CD4-positive, alpha-beta T cell treated with Interleukin-15 for 4 hours (primary cell): ENCODE measurements around the gene JAKMIP3.

ENCODE experiments used
- DNase-seq: peaks from one replicate; pipeline ENCODE4 v3.0.0-alpha.2; 2020; ENCODE audit warnings: low spot score

The JAKMIP3 gene

DNA sequence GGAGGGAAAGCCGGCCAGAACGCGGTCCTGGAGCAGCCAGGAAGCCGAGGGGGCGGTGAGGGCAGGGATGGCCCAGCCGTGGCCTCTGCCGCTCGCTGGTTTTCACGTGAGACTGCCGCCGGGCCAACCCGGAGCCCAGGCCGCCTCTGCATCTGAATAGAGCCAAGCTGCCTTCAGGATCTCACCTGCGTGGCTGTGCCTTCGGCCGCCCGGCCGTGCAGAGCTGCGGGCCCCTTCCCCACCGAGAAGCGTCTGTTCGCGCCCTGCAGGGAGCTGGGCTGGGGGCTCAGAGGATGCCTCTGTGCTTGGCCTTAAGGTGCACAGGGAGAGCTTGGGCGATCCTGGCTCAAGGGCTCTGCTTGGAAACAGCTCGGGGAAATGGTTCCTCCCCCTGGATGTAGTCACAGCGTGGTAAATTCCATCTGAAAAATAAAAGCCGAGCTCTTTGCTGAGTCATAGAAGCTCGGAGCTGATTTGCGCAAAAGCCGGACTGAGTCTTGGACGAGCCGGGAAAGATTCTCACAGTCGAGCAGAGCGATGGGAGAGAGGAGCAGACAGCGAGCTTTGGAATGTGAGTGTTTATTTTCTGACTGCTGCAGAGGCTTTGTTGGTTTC lies at the start of gene JAKMIP3:
JAKMIP3 (plus strand) TSS at position 456 of the 615 bp plus-strand sequence. CDS start 38,863 bp downstream, outside the sequence.
- DNase-seq: no peak

DNA sequence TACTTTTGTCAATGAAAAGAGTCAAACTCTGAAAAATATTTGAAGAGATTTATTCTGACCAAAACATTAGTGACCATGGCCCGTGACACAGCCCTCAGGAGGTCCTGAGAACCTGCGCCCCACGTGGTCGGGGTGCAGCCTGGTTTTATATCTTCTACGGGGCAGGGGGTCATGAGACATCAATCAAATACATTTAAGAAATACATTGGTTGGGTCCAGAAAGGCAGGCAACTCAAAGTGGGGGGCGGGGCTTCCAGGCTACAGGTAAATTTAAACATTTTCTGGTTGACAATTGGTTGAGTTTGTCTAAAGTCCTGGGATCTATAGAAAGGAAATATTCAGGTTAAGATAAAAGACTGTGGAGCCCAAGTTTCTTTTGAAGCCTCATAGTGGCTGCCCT lies 49.2 kb upstream of the JAKMIP3 start:
- no peak for DNase-seq

DNA sequence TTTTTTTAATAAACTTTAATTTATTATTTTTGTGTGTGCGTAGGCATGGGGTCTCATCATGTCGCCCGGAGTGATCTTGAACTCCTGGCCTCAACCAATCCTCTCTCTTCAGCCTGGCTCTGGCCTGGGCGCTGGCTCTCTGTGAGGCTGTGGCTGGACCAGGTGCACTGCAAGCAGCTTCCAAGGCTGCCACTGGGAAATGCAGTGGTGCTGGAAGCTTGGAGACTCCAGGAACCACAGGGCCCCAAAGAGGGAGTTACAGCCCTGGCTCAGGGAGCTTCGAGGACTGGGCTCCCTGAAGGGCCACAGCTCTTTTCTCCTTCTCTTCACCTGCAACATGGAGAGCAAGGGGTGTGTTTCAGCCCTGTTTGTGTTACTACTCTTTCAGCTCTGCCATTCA lies 47.3 kb upstream of the JAKMIP3 start:
- no peak for DNase-seq

DNA sequence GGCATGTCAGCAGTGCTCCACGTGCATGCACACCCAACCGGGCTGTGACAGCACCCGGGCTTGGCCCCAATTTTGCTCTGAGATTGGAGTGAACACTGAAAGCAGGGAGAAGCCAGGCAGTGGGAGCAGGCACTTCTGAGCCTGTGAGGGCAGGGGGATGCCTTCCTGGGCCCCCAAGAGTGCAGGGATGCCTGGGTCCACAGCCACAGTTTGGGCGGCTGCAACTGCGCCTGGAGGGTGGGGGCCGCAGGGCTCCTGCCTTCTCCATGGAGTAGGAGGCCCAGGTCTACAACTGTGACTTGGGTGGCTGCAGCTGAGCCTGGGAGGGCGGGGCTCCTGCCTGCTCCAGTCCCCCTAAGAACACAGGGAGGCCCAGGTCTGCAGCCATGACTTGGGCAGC lies 46.4 kb upstream of the JAKMIP3 start:
- no peak for DNase-seq

DNA sequence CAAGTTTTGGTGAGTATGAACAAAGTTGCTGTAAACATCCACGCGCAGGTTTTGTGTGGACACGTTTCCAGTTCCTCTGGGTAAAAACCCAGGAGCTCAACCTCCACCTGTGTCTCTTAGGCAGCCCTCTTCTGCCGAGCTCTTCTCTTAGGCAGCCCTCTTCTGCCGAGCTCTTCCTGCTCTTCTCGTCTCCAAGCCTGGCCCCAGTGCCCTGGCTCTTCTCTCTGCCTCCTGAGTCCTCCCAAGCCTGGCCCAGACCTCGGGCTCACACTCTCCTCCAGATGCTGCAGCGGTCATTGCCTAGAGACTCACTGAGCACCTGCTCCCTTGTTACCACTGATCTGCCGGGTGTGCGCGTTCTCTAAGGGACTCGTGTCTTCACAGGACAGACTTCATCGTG lies 45.3 kb upstream of the JAKMIP3 start:
- no peak for DNase-seq

DNA sequence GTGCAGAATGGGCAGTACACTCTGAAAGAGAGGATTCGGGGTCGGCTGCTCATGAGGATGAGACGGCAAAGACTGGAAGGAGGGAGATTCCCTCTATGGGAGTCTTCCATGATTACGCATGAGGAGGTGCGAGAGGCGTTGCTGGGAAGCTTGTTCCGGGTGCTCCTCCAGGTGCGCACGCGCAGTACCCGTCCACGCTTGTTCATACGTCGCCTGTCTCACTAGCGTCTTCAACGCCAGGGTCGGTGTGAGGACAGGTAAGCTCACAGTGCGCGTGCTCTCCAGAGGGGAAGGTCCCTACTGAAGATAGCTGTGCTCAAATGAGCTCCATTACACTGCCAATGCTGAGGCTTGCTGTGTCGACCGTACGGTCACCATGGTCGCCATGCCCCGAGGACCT lies 44.7 kb upstream of the JAKMIP3 start:
- DNase-seq: no peak

DNA sequence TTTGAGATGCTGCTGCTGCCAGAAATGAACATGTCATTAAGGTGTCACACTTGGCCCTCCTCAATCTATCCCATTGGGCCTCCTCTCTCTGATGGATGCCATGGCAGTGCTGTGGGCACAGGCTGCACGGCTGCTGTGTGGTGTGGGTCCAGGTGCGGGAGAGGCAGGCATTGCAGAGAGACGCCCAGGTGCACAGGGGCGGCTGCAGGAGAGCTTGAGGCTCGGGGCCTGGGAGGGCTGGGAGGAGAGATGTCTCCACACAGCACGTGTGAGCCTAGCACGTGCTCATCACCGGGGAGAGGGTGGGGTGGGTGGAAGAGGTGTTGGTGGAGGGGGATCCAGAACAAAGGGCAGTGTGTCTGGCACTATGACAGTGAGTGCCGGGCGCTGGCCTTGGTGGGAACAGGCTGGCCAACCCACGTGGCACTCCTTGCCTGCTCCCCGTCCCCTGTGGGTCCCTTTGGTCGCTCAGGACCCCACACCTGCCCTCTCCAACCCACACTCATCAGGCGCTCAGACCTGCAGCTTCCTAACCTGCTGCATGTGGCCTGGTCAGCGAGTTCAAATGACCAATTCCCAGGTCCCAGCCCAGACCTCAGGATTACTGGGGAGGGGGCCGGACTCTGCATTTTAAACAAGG lies 44.1 kb upstream of the JAKMIP3 start:
- DNase-seq: no peak

DNA sequence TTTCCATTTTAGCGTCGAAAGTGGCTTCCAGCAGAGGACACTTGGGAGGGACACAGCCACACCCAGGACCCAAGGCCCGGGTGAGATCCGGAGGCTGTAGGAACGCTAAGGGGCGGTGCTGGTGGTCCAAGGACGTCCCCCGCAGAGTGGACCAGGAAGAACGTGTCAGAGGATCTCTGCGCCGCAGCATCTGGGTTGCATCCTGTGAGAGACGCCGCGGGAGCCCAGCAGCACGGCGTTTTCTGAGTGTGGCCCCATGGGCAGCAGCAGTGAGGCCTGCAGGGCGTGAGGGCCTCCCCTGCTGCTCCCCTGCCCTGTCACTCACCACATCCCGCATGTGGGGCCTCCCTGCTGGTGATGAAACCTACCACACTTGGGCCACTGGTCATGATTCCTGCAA lies 43.5 kb upstream of the JAKMIP3 start:
- DNase-seq: no peak

DNA sequence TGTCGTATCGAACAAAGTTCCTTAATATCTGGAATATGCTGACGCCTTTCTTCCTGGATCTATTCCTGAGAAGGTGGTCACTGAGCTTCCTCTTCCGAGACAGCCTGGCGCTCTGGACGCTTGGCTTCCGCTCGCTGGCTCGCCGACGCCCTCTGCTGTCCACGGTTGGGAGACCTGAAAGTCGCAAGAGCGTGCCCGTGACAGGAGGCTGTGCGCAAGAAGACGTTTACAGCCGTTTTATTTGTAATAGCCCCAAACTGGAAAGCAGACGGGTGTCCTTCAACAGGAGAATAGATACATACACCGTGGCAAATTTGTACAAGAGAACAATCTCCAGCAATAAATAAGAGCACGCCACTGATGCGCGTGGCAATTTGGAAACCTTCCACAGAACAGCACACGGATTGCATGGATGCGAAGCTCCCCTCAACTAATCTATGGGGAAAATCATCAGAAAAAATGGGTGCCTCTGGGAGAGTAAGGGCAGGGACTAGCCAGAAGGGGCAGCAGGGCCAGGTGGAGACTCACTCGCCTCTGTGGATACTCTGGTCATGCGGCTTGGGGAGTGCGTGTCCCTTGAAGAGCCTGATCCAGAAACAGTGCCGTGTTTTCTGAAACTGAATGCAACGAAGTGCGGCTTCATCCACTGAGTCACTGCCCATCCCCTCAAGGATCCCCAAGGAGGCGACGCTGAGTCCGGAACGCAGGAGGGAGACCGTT lies 42.5 kb upstream of the JAKMIP3 start:
- peak; percentile 71 for DNase-seq

DNA sequence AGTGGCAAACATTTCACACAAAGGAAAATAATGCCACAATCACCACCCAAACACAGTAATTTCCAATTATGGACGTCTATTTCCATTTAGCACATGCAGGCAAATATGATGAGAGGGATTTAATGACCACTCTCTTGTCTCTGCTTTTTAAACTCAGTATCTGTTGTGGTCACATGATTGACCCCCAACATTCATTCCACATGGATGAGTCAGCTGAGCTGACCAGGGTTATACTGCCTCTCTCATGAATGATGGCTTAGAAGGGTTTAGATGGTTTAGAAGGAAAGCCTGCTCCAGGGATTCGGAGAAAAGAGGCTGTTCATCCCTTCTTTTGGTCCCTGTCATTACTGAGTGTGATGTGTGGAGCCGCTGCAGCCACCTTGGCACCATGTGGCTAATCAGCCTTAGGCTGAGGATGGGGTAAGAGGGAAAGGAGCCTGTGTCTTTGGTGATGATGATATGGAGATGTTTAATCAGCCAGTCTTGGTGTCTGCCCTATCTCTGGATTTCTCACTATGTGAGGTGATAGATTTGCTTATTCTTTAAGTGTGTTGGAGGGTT lies 38.2 kb upstream of the JAKMIP3 start:
- no peak for DNase-seq

DNA sequence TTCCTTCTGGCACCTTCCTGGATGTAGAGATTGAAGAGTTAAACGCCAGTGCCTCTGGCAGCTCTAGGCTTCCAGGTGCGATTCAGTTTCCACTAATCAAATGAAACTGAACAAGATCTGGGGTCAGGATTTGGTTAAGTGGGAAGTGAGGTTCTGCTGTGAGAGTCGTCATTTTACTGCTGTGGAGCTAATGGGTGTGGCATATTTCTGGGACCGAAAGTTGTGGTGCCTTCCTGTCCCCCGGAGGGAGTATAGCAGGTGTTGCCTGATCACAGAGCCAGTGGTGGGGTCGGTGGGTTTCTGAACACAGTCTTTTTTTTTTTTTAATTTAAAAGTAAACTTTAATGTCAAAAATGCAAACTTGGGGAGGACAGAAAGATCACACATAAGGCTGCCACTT lies 37.0 kb upstream of the JAKMIP3 start:
- no peak for DNase-seq

DNA sequence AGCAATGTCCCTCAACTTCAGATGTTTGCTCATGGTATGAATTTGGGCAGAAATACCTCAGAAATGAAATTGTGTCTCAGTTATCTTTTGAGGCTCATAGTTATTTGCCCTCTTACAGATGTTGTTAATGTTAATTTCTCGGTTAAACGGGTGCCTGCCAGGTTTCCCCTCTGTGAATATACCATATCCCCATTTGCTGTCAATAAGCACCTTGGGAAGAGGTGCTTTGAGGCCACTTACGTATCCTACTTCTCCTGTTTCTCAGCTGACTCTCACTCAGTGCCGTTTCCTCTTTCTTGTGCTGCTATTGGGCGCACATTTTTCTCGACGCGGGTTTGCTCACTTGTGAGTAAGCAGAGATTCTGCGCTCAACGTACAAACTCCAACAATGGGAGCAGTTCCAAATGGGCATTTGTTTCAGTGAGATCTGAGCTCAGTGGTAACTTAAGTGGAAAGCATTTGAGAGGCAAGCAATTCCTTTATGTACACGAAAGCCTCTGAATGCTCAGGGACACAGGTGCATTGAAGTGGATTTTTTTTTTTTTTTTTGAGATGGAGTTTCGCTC lies 34.8 kb upstream of the JAKMIP3 start:
- no peak for DNase-seq

DNA sequence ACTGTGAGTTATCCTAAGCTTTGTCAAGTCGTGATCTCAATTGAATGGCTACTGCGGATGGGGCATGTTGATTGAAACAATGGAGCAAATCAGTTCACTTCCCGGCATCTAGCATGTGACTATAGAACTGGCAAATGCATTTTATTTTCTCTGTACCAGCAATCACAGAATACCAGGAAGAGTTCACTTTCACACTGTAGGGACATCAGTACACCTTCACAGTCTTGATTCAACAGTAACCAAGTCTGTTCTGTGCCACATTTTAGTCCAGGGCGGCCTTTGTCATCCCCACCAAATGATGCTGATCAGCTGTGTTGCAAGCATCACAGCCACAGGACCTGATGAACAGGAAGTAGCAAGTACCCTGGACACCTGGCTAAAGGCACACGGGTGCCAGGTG lies 32.1 kb upstream of the JAKMIP3 start:
- no peak for DNase-seq

DNA sequence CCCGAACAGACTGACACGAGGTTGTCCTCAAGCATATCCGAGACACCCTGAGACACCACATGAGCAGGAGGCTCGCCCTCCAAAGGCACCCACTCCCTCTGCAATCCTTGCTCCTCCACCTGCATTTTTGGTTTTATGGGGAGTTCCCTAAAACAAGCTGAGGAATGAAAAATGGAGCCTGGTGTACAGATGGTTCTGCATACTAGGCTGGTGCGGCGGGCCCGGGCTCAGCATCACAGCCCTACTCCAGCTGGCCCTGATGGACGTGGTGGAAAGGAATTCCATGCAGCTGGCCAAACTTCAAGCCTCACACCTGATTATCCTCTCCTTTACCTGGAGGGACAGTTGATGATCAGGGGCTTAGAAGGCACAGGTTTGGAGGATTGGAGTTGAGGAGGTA lies 30.3 kb upstream of the JAKMIP3 start:
- no peak for DNase-seq

DNA sequence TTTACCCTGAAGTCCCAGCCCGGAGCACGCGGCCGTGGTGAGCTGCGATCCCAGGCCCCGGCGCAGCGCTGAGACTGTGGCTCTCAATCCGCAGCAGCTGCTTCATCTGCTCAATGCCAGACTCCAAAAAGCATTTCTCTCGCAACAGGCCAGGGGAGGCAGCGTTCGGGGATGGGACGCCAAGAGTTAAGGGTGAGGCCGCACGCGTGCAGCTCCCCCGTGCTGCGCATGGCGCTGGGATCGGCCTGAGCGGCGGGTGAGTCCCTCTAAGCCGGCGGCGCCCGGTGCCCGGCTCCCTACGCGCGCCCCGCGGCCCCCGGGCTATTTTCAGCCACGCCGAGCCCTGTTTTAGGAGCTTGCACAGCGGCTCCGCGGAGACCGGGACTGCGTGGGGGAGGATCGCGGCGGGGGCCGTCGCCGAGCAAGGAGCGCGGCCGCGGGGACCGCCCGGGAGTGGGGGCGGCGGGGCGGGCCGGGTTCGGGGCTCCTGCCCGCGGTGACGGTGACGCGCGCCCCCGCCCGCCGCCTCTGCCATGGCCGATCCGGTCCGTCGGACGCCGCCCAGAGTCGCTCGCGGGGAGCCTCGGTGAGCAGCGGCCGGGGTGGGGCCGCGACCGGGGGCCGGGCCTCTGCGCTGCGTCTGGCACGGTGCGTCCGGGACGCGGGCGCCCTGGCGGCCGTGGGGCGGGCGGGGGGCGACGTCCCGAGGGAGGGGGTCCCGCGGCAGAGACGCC lies 29.4 kb upstream of the JAKMIP3 start:
- DNase-seq: no peak

DNA sequence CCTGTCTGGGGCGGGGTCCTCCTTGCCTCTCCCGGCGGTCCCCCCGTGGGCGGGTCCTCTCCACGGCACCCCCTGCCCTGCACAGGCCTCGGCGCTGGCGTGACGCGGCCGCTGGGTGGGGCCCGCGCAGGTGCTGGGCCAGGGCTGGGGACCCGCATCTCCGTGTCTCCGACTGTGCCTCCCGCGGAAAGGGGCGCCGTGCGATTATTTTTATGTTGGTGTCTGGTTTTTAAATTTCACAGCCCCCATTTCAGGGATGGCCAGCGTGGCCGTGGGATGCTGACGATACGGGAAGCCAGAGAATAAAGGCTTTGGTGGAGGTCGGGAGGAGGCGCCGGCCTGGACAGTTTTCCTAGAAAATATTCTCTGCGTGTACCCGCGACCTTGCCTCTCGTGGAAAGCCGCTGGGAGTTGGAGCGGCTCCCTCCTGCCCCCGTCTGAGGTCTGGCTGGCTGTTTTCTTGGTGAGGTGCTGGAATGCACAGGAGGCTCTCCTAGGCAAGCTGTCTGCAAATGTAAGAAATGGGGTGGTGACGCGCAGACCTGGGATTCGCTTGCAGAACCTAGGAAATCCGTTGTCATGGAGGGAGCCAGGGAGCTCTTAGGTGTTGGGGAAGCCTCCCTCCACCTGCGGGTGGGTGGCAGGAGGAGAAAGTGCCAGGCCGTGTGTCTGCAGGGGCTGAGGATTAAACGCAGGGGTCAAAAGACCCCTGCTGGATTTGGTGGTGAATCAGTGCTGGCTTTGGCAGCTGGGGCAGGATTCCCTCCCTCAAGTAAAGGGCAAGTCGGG lies 28.7 kb upstream of the JAKMIP3 start:
- DNase-seq: no peak

DNA sequence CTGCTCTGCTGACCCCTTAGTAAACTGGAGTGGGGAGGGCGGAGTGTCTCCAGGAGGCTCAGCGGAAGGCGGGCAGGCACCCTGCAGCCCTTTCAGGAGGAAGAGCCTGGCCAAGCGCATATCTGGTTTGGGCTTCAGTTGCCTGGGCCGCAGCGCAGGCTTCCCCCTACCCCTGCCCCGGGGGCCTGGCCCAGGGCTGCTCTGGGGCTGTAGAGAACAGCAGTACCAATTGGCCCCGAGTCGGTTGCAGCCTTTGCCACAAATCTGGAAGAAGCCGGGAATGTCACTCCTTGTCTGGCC lies 28.1 kb upstream of the JAKMIP3 start:
- DNase-seq: no peak

DNA sequence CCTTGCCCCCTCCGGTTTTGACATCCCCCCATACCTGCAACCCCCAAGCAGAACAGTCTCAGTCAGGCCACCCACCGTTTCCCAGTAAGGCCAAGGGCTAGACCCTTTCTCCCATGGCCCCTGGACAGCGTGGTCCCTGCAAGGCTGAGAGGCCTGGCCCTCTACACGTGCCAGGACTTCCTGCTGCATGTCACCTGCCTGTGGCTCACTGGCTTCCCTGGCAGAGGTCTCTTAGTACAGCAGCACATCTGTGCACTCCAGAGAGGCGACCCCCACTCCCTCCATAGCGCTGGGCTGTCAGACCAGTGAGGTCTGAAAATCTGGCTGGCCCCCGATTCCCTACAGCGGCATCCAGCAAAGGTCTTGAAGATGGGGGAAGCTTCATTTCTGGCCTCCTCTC lies 26.4 kb upstream of the JAKMIP3 start:
- no peak for DNase-seq

DNA sequence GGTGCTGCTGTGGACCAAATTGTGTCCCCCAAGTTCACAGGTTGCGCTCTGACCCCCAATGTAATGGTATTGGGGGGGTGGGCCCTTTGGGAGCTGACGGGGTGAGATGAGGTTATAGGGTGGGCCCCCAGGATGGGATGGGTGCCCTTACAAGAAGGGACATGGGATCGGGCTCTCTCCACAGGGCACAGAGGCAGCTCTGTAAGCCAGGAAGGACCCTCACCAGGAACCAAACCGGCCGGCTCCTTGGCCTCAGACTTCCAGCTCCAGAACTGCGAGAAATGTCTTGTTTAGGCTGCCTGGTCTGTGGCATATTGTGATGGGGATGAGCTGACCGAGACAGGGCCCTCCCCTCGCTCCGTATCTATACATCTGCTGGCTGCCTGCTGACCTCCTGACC lies 25.7 kb upstream of the JAKMIP3 start:
- DNase-seq: no peak

DNA sequence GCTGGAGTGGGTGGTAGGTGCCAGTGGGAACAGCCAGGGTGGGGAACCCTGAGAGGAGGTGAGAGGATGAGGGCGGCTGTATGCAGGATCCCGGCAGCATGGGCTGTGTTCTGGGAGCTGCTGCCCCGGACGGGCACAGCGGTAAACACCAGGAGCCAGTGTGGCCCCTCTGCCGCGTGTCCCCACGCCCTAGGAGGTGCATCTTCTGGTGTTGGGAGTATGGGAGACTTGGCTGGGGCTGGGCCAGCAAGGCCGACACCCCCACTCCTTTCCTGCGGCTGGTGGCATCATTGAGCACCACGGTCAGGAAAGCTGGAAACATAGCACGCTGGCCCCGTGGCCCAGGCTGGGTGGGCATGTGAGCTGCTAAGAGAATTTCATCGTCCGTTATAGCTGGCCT lies 24.4 kb upstream of the JAKMIP3 start:
- DNase-seq: no peak

DNA sequence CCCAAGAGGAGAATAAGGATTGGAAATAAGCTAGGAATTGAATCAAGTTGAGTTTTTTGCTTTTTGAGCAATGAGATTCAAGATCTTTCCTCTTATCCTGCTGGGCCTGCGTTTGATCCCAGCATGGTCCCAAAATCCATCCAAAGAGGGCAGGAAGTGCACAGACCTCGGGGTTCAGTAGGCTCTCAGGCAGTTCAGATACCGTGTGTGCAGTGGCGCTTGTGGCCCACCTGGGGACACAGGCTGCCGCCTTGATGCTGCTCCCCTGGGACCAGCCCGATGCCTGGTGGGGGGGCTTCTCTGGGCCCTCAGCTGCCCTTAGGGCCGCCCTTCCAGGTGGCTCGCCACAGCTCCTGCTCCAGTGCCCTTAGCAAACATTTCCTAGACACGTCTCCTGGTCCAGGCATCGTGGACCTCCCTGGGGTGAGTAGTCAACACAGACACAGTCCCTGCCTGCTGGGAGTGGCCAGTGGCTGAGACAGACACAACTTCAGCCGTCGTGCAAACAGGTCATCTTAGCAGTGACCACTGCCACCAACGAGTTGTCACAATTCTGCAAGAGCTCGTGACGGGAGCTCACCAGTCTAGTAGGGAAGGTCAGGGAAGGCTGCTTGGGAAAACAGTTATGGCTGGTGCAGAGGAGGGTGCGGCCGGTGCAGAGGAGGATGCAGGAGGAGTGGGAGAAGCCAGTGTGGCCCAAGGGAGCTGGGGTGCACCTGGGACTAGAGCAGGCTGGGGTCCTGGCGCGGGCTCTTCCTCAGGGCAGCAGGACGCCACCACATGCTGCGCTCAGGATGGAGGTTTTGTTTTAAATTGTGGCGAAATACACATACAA lies 21.7 kb upstream of the JAKMIP3 start:
- no peak for DNase-seq
